NCI-H1417 (cell line): ENCODE data around the gene CDH4.

Source experiments
- DNase-seq, 3 experiments: peaks; one replicate each; lab custom pipeline; 2025; lab: John Stamatoyannopoulos, UW

Gene CDH4

GRCh38 chr20:61518424-61518951 is 266.4 kb downstream of the CDH4 start:
- DNase-seq = no peak

GRCh38 chr20:61519488-61519887 is 267.4 kb downstream of the CDH4 start:
- no peak for DNase-seq

DNA sequence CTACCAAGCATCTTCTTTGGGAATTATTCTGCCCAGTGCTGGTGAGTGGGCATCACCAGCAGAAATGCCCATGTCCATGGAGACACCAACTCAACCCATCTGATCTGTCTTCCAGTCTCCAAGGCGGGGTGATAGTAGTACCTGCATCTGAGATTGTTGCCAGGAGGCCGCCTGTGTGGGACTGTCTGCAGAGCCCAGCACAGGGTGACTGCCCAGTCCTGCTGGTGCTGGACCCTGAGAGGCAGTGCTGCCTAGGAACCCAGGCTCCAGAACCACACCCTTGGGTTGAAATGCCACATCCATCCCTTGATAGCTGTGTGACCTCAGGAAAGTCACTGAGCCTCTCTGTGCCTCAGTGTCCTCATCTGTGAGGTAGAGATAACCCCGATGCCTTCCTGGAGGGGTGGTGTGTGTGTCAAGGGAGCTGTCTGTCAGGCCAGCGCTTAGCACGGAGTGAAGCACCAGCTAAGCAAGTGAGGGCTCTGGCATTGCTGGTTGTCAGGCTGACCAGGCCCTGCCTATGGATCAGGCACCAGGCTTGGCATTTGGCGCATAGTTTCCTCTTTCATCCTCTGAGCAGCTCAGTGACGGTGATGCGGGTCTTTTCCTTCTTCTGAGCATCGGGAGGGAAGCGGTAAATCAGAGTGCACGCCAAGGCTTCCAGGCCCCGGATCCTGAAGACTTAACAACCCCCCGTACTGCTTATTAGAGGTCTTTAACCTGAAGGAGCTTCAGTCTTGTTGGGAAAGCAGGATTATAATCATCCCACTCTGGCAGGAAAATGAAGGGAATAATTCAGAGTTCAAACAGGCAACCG is 268.2 kb downstream of the CDH4 start:
- DNase-seq = no peak

DNA sequence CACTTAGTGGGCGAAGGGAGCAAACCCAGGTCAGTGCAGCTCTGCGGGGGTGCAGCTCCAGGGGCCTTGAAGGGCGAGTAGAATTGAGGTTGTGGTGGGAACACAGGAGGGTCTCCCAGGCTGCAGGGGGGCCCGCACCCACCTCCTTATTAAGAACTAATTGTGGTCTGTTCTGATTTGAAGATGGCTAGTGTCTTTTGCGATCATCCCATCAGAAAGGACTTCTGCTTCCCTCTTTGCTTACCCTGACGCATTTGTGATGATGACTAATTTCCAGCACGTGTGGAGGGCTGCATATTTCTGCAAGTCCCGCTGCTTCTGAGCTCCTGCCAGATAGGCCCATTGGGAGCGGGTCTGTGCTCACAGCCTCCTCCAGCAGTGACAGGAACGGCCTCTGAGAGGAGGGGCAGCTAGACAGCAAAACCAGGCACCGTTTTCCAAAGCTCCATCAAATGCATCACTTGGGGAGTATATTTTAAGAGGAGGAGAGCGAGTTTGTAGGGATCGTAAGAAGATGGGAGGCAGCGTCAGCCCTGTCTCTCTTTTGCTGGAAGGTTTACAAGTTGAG is 268.9 kb downstream of the CDH4 start:
- no peak for DNase-seq

DNA sequence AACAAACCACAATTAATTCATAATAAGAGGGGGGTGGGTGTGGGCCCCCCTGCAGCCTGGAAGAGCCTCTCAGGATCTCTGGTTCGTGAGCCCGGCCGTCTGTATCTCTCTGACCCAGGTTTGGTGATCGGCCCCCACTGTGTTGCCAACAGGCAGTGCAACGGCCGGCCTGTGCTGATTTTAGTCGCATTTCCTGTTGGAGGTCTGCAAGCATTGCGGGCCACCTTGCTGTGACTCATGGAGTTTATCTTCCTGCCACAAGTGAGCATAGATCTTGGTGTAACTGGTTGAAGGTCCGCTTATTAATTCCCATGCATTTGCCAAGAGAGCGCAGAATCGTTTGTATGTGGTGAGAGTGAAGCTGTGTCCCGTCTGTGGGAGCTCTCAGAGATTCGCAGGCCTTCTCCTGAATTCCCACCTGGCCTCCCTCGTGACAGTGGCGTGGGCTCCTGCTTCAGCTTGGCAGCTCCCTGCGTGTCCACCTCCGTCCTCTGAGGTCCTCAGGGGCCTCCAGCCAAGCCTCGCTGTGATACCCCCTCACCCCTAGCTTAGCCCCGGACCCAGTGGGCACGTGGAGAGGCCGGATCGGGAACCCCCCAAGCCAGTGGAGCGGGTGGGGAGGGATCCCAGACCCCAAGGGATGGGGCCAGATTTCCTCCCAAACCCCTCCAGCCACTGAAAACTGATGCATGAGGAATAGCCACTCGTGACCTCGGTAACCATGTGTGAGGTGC is 269.8 kb downstream of the CDH4 start:
- no peak for DNase-seq

DNA sequence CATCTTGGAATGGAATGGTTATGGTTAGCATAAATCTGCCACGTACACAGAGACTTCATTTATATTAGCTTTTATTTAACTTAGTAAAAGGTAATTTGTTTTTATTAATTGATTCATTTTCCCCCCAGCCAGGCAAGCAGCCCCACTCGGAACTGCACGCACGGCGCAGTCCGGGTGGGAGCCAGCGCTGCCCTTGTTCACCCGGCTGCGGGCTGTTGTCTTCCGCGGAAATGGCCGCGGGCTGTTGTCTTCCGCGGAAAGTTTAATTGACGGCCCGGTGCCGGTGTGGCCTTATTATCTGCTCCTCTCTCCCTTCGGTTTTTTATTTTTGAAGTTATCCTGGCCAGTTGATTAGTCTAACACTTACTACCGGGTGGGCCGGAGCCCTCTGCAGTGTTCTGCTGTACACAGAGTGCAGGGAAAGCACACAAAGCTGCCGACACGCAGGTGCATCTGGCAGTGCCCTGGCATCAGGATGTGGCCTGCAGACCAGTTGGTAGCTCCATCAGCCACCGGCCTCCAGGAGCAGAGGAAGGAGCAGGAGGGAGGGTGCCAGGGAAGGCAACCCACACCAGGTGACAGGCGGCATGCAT is 270.5 kb downstream of the CDH4 start:
- DNase-seq = no peak

GRCh38 chr20:61523145-61523544 is 271.1 kb downstream of the CDH4 start:
- no peak for DNase-seq

DNA sequence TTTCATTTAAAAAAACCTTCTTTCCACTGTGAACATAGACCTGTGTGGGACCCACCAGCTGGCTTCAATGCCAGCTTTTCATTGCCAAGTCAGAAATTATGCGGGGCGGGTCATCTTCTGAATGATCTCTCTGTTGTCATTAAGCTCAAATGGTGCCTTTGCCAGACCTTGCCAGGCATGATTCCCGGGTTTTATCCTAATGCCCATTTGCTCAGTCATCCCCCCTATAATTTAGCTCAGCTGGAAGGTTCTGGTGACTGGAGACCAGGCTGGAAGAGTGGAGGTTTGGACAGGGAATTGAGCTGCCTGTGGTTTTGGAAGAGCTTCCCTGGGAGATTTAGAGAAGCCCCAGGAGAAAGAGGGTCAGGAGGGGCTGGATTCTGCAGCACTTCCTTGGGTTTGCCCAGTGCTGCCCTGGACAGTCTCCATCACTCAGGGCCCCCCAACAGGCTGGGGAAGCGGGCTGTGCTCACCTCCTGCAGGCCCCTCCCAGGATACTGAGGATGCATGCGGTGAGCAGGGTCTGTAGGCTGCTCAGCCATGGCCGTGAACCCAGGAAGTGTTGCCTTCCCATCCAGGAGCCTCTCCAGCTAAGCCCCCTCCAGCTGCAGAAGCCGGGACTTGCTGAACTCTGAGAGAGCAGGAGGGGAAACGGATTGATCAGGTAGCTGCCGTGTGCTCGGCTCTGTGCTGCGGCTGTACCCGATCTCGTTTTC is 273.0 kb downstream of the CDH4 start:
- DNase-seq = peak in 2 of 3 experiments; percentile 52 to 78

GRCh38 chr20:61525781-61526431 is 273.8 kb downstream of the CDH4 start:
- no peak for DNase-seq

GRCh38 chr20:61526907-61527306 is 274.8 kb downstream of the CDH4 start:
- no peak for DNase-seq

DNA sequence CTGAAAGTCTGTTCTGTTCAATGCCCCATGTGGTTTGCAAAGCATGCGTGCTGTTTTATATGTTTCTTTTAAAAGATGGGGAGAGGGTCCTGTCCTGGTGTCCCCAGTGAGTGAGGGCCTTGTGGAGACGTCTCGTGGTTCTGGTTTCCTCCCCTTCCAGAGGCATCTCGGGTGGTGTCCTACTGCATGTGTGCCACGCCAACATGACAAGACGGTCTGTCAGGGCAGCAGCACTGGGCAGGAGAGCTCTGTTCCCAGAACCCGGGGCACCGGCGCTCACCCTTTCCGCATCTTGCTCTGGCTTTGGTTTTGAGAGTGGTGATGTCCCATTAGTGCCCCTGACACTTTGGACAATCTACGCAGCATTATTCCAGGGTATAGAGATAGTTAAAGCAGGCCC is 275.6 kb downstream of the CDH4 start:
- DNase-seq = no peak

GRCh38 chr20:61528591-61528990 is 276.5 kb downstream of the CDH4 start:
- DNase-seq = no peak

GRCh38 chr20:61529354-61529753 is 277.3 kb downstream of the CDH4 start:
- no peak for DNase-seq

GRCh38 chr20:61531553-61532345 is 279.7 kb downstream of the CDH4 start:
- no peak for DNase-seq

GRCh38 chr20:61532736-61533135 is 280.7 kb downstream of the CDH4 start:
- no peak for DNase-seq

- DNase-seq = no peak
These were observed 281.2 kb downstream of the CDH4 start for GRCh38 chr20:61533231-61533631.

- no peak for DNase-seq
These were observed 282.3 kb downstream of the CDH4 start for GRCh38 chr20:61534346-61534745.

- no peak for DNase-seq
These were observed 283.0 kb downstream of the CDH4 start for GRCh38 chr20:61535091-61535490.

DNA sequence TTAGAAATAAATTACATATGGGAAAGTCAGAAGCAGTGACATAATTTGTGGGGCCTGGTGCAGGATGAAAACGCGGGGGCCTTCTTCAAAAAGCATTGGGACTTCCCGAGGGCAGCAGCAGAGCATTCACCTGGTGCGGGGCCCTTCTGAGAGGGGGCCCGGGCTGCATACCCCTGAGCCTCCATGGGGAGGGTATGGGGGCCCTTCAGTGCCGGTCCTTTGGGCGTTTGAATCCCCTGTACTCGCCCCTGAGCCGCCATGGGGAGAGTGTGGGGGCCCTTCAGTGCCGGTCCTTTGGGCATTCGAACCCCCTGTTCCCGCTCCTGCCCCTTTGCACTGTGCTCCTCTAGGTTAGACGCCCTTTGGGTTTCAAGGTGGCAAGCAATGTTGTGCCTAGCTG is 283.5 kb downstream of the CDH4 start:
- DNase-seq = no peak

GRCh38 chr20:61535956-61536355 is 283.9 kb downstream of the CDH4 start:
- DNase-seq = no peak
